Suprapubic skin (tissue), 3 donors: ENCODE results near the gene DAB2IP.

Experiments used
- POLR2A ChIP-seq, 2 donors: fragments of 450-650 bp; IDR thresholded peaks; one replicate each; pipeline ENCODE4 v1.6.1; 2017; ENCODE audit warnings: antibody characterized with exemption in 2 of 2, mild to moderate bottlenecking in 2 of 2, moderate library complexity in 2 of 2
- TF ChIP-seq, protein P1 (sequence below), 2 donors: fragments of 200-600 bp in 1 of 2; fragments of 450-650 bp in 1 of 2; sonication (generic) in 1 of 2; IDR thresholded peaks; one replicate each; pipeline ENCODE4 v1.5.1; 2016 to 2019; ENCODE audit warnings: antibody characterized with exemption in 2 of 2, mild to moderate bottlenecking in 1 of 2, moderate library complexity in 1 of 2

DNA sequence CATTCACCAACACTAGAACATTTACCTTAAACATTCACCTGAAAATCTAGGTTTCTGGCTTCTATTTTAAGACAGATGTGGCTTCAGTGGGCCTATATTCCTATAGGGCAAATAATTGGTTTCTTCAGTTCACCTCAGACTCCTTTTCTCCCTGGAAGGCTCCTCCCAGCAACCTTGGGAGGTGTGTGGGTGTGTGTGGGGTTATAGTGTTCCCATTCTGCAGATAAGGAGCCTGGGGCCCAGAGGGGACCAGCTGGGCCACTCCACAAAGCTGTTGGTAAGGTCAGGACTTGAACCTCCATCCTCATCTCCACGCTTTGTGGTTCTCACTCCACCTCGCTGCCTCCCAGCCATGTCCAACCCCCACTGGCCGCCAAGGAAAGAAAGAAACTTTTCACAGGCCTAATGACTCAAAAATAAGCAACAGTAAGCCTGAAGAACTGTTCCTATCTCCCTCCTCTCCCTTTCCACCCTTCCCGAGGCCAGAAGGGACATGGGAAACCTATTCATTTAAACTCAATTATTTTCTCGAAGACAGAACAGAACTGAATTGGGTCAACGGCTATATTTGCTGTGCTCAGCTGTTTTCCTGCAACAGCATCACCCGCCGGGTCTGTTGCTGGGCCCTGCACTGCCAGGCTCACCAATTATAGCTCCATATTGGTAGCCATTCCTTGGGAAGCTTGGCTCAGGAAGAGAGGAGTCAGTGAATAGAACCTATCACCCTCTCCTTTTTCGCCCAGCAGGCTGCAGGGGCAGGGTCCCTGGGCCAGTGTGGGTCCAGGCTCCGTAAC lies 78.5 kb downstream of the DAB2IP start:
- TF ChIP-seq, protein P1, sequence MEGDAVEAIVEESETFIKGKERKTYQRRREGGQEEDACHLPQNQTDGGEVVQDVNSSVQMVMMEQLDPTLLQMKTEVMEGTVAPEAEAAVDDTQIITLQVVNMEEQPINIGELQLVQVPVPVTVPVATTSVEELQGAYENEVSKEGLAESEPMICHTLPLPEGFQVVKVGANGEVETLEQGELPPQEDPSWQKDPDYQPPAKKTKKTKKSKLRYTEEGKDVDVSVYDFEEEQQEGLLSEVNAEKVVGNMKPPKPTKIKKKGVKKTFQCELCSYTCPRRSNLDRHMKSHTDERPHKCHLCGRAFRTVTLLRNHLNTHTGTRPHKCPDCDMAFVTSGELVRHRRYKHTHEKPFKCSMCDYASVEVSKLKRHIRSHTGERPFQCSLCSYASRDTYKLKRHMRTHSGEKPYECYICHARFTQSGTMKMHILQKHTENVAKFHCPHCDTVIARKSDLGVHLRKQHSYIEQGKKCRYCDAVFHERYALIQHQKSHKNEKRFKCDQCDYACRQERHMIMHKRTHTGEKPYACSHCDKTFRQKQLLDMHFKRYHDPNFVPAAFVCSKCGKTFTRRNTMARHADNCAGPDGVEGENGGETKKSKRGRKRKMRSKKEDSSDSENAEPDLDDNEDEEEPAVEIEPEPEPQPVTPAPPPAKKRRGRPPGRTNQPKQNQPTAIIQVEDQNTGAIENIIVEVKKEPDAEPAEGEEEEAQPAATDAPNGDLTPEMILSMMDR (IDR thresholded peaks at IDR 0.05), result no peak
- TF ChIP-seq POLR2A (IDR thresholded peaks at IDR 0.05), result no peak
